ENCODE measurements around the gene DENND4A. TPM values are rescaled to one million over a fixed set of nuclear protein-coding genes. Genes with fewer than 3 reads are reported as not detected.
A peak's percentile ranks its signal among the peaks of the same experiment; 100 is the strongest.

The DENND4A gene
- total and polyA plus RNA-seq, 9 of the 15 experiments (the other 6 are each of a cell fraction or from before 2014, with no cell fraction given): 6.8 to 32.3 (median 19.9) TPM

GRCh38 chr15:65805019-65805745 lies 13.1 kb upstream of the DENND4A start (continued):
- TF ChIP-seq ATF2 (CRISPR knock-in tag; IDR thresholded peaks at IDR 0.05) (no peak), MTA3 (IDR thresholded peaks at IDR 0.05; ENCODE audit: borderline replicate concordance) (peak; percentile 93), HSF4 (CRISPR knock-in tag; IDR thresholded peaks at IDR 0.05; ENCODE audit: borderline replicate concordance) (no peak), C11orf30 (IDR thresholded peaks at IDR 0.05; ENCODE audit: low read depth) (peak; percentile 22; the same call in 1 of the 2 replicates), NBN (IDR thresholded peaks at IDR 0.05; ENCODE audit: low read depth) (peak; percentile 93), ZNF274 (IDR thresholded peaks at IDR 0.05; ENCODE audit: borderline replicate concordance, low read depth, low read length) (0 out of 2 replicates have a peak, but pooled peaks have one; percentile 35), MYNN (IDR thresholded peaks at IDR 0.05) (peak; percentile 59; the same call in 1 of the 2 replicates), MYNN (CRISPR knock-in tag; IDR thresholded peaks at IDR 0.05) (no peak), KLF10 (CRISPR knock-in tag; IDR thresholded peaks at IDR 0.05) (no peak), NCOR1 (IDR thresholded peaks at IDR 0.05) (peak; percentile 96), MAZ (CRISPR knock-in tag; conservative IDR thresholded peaks at IDR 0.05 in 1 of 2, IDR thresholded peaks at IDR 0.05 in 1 of 2) (peak in 1 of 2 experiments; percentile 72; a peak in 2 of 4 replicates), PHTF2 (CRISPR knock-in tag; IDR thresholded peaks at IDR 0.05) (0 out of 2 replicates have a peak, but pooled peaks have one; percentile 71), MEF2D (tag; conservative IDR thresholded peaks at IDR 0.05; ENCODE audit: low read depth) (peak; percentile 63; the same call in 1 of the 2 replicates), GTF2A2 (tag; IDR thresholded peaks at IDR 0.05) (no peak), ZBTB17 (CRISPR knock-in tag; IDR thresholded peaks at IDR 0.05) (0 out of 2 replicates have a peak, but pooled peaks have one; percentile 54), ZNF431 (CRISPR knock-in tag; IDR thresholded peaks at IDR 0.05) (no peak), FOXJ2 (tag; IDR thresholded peaks at IDR 0.05) (peak; percentile 94), STAT5A (IDR thresholded peaks at IDR 0.05; ENCODE audit: borderline replicate concordance, low read length) (peak; percentile 93), MTA2 (IDR thresholded peaks at IDR 0.05; ENCODE audit: low read depth) (peak; percentile 97), FOXK1 (CRISPR knock-in tag; IDR thresholded peaks at IDR 0.05; ENCODE audit: borderline replicate concordance) (no peak), ZNF75A (CRISPR knock-in tag; IDR thresholded peaks at IDR 0.05) (no peak), ZBED1 (IDR thresholded peaks at IDR 0.05) (peak; percentile 37; the same call in 1 of the 2 replicates), FOXA3 (CRISPR knock-in tag; conservative IDR thresholded peaks at IDR 0.05 in 1 of 2, IDR thresholded peaks at IDR 0.05 in 1 of 2) (peak; percentile 92 to 99)
- TF ChIP-seq, protein P1, sequence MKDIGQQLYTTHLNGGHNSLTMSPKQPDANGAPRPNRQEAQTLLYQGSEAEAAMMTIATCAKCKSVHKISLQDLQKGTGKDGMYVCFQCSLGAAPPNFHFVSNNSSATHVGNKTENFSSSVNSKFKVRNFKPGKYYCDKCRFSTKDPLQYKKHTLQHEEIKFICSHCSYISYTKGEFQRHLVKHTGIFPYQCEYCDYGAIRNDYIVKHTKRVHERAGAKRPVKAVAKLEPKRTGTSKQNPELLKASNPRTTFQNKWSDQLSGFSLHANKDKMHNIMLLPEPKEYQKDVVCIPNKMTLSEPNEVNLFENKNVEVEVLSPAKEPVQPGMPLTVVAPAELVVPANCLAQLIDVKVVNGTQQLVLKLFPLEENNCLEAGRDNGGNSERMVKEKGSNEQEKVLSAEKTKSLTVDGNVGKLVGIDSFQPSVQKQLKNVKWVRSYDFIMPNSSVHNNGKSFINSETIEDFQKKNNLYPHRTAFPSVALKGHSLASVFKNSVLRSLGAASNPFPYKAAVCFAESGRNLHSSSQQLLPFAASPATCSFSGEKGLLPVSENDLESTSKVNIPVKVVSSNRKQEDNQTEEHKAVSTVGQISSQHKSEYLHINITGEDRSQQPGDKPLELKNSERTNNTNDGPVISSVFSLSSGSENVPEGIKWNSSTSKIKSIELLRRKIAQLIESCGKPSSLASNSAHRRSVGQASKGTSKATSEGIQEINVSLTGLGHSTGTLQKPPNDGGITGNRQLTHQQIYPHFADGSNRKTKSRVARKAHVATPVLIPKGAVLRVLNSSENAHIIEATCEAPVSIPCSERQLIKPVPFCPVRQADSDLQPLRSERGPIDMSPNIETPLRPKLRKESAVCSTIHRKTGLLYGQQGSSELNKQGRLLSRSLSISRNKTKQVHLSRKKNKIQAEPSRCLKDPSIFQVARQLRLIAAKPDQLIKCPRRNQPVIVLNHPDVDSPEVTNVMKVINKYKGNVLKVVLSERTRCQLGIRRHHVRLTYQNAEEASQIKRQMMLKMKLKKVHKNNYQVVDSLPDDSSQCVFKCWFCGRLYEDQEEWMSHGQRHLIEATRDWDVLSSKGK (CRISPR knock-in tag; IDR thresholded peaks at IDR 0.05): no peak
